ENCODE data around the gene TAF11L3.

DNA sequence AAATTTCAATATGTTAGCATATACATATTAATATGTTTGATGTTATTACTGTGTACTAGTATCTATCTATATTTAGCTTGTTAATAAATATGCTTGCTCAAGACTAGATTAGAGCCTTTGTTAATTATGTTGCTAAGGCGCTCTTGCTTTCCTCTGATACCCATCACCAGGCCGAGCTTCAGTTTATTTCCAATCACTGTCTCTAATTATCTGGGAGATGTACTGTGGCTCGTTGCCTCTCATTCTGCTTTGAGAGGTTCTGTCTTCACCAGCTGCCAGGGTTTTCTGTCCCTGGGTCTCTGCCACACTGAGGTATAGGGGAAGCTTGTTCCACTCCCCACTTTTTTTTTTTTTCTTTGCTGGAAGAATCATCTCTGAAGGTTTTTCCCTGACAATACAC, 41.1 kb upstream of the TAF11L3 start:
- TF ChIP-seq EZH2 (IDR thresholded peaks at IDR 0.05; ENCODE audit: low read length, missing control alignments): no peak
- TF ChIP-seq, protein P1, sequence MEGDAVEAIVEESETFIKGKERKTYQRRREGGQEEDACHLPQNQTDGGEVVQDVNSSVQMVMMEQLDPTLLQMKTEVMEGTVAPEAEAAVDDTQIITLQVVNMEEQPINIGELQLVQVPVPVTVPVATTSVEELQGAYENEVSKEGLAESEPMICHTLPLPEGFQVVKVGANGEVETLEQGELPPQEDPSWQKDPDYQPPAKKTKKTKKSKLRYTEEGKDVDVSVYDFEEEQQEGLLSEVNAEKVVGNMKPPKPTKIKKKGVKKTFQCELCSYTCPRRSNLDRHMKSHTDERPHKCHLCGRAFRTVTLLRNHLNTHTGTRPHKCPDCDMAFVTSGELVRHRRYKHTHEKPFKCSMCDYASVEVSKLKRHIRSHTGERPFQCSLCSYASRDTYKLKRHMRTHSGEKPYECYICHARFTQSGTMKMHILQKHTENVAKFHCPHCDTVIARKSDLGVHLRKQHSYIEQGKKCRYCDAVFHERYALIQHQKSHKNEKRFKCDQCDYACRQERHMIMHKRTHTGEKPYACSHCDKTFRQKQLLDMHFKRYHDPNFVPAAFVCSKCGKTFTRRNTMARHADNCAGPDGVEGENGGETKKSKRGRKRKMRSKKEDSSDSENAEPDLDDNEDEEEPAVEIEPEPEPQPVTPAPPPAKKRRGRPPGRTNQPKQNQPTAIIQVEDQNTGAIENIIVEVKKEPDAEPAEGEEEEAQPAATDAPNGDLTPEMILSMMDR (conservative IDR thresholded peaks at IDR 0.05 in 1 of 2, IDR thresholded peaks at IDR 0.05 in 1 of 2; ENCODE audit: low read depth in 1 of 2, low read length in 2 of 2): no peak
